ENCODE data around the gene SP4. TPM values are rescaled to one million over a fixed set of nuclear protein-coding genes. Genes with fewer than 3 reads are reported as not detected.

The SP4 gene
- total RNA-seq, 1 donor from 2014 or later = 5.8 TPM

GRCh38 chr7:21550821-21551531 lies 123.1 kb downstream of the SP4 start:
- intact Hi-C loops (cut with micrococcal nuclease) = no loop called here
- DNase-seq = no peak
- no peak for ATAC-seq

GRCh38 chr7:21562385-21562784 lies 134.5 kb downstream of the SP4 start:
- no peak for ATAC-seq
- intact Hi-C loops (cut with micrococcal nuclease) = no loop called here

More at GRCh38 chr7:21562385-21562784, 134.5 kb downstream of the SP4 start:
- DNase-seq = no peak

Small RNA genes lying within 50 kb of the gene (microRNA-seq; reads per million reads assigned to microRNA genes)
- not detected for gene MIR1183 (ENCODE audit: borderline number of aligned reads)

Other genes with a start within 250 kb of the SP4 start
- gene DNAH11, start 115.0 kb downstream of the SP4 start, total RNA-seq = 0.12 TPM